Measurements from ENCODE around the gene ZDHHC14. TPM values are rescaled to one million over a fixed set of nuclear protein-coding genes. Genes with fewer than 3 reads are reported as not detected.
"Not testable (repeated sequence)": the region's sequence is repeated elsewhere in the genome, so short reads cannot be mapped to it uniquely, and the experiment has no call there.

ZDHHC14 gene
- polyA plus RNA-seq, 10 donors, result 4.6 to 8.5 (median 5.5) TPM

GRCh38 chr6:157380458-157380778, 572 bp upstream of the ZDHHC14 start:
- DNase-seq, result no peak

- DNase-seq, result peak; percentile 12 to 76 (median 46)
Measured at GRCh38 chr6:157381631-157382621, 936 bp downstream of the ZDHHC14 start.

GRCh38 chr6:157382821-157383220, 1.8 kb downstream of the ZDHHC14 start:
- no peak for DNase-seq

- DNase-seq, result no peak
Measured at GRCh38 chr6:157383471-157383870, 2.5 kb downstream of the ZDHHC14 start.

GRCh38 chr6:157384962-157385361, 4.0 kb downstream of the ZDHHC14 start:
- DNase-seq, result not testable (repeated sequence)

- no peak for DNase-seq
Measured at GRCh38 chr6:157385482-157385881, 4.5 kb downstream of the ZDHHC14 start.

- no peak for DNase-seq
Measured at GRCh38 chr6:157386023-157386422, 5.0 kb downstream of the ZDHHC14 start.

- no peak for DNase-seq
Measured at GRCh38 chr6:157386454-157386853, 5.5 kb downstream of the ZDHHC14 start.

GRCh38 chr6:157388924-157389323, 7.9 kb downstream of the ZDHHC14 start:
- DNase-seq, result no peak

- no peak for DNase-seq
Measured at GRCh38 chr6:157390273-157391060, 9.5 kb downstream of the ZDHHC14 start.

GRCh38 chr6:157392927-157393668, 12.1 kb downstream of the ZDHHC14 start:
- no peak for DNase-seq

GRCh38 chr6:157393669-157394327, 12.8 kb downstream of the ZDHHC14 start:
- no peak for DNase-seq

GRCh38 chr6:157395199-157395598, 14.2 kb downstream of the ZDHHC14 start:
- not testable (repeated sequence) for DNase-seq

- no peak for DNase-seq
Measured at GRCh38 chr6:157396026-157396425, 15.0 kb downstream of the ZDHHC14 start.

- DNase-seq, result no peak
Measured at GRCh38 chr6:157397660-157398059, 16.7 kb downstream of the ZDHHC14 start.

- no peak for DNase-seq
Measured at GRCh38 chr6:157398151-157398550, 17.2 kb downstream of the ZDHHC14 start.

- no peak for DNase-seq
Measured at GRCh38 chr6:157400676-157401075, 19.7 kb downstream of the ZDHHC14 start.

- no peak for DNase-seq
Measured at GRCh38 chr6:157401734-157402338, 20.8 kb downstream of the ZDHHC14 start.

- DNase-seq, result no peak
Measured at GRCh38 chr6:157402996-157403685, 22.2 kb downstream of the ZDHHC14 start.

GRCh38 chr6:157403686-157404051, 22.7 kb downstream of the ZDHHC14 start:
- no peak for DNase-seq
